DOHH2 (cell line): ENCODE data around the gene CASP9.

Experiments used
- H3F3A ChIP-seq: fragments of 200-600 bp; sonication (generic), shearing (Covaris generic); 2 replicates; pipeline ENCODE4 v1.6.0; 2016; ENCODE audit warnings: antibody characterized with exemption, mild to moderate bottlenecking; ENCODE audit not compliant: control insufficient read depth, insufficient read depth
- H3K27ac ChIP-seq: fragments of 200-600 bp; sonication (generic); 2 replicates; pipeline ENCODE4 v1.5.1; 2014; ENCODE audit warnings: low read depth, mild to moderate bottlenecking, low read length, moderate library complexity
- H3K27me3 ChIP-seq: fragments of 200-600 bp; sonication (generic); 2 replicates; pipeline ENCODE4 v1.6.1; 2014; ENCODE audit warnings: mild to moderate bottlenecking, low read length, mixed read lengths; ENCODE audit not compliant: control insufficient read depth
- H3K36me3 ChIP-seq: fragments of 200-600 bp; sonication (generic); 2 replicates; pipeline ENCODE4 v1.6.1; 2014; ENCODE audit warnings: mild to moderate bottlenecking, low read length, moderate library complexity, mixed read lengths; ENCODE audit not compliant: control insufficient read depth
- H3K4me1 ChIP-seq: fragments of 200-600 bp; sonication (generic); 2 replicates; pipeline ENCODE4 v1.6.1; 2014; ENCODE audit warnings: mild to moderate bottlenecking, low read length, mixed read lengths; ENCODE audit not compliant: control insufficient read depth
- H3K4me2 ChIP-seq: fragments of 200-600 bp; sonication (generic); 2 replicates; pipeline ENCODE4 v1.6.0; 2014; ENCODE audit warnings: mild to moderate bottlenecking, low read length, moderate library complexity
- H3K4me3 ChIP-seq: fragments of 200-600 bp; sonication (generic); 2 replicates; pipeline ENCODE4 v1.5.1; 2014; ENCODE audit warnings: mild to moderate bottlenecking, low read length, mixed read lengths
- H3K79me2 ChIP-seq: fragments of 200-600 bp; sonication (generic); 2 replicates; pipeline ENCODE4 v1.6.1; 2014; ENCODE audit warnings: mild to moderate bottlenecking, low read length, mixed read lengths; ENCODE audit not compliant: control insufficient read depth
- H3K9me2 ChIP-seq: fragments of 200-600 bp; sonication (generic); replicated peaks from 2 replicates; pipeline ENCODE4 v1.6.1; 2014; ENCODE audit warnings: mild to moderate bottlenecking, low read length, mixed read lengths; ENCODE audit not compliant: control insufficient read depth
- H3K9me3 ChIP-seq: fragments of 200-600 bp; sonication (generic); 2 replicates; pipeline ENCODE4 v1.6.1; 2014; ENCODE audit warnings: antibody characterized with exemption, low read length, mixed read lengths; ENCODE audit not compliant: control insufficient read depth, insufficient read depth
- H4K20me1 ChIP-seq: fragments of 200-600 bp; sonication (generic); 2 replicates; pipeline ENCODE4 v1.6.0; 2014; ENCODE audit warnings: low read depth, mild to moderate bottlenecking, antibody characterized with exemption, low read length, moderate library complexity; ENCODE audit not compliant: control insufficient read depth, insufficient read depth
- CTCF ChIP-seq: fragments of 200-600 bp; sonication (generic); IDR thresholded peaks from one replicate; pipeline ENCODE4 v1.5.1; 2014; ENCODE audit warnings: antibody characterized with exemption, mild to moderate bottlenecking, low read depth, low read length; ENCODE audit not compliant: poor library complexity, severe bottlenecking
- EZH2phosphoT487 ChIP-seq: fragments of 200-600 bp; sonication (generic); IDR thresholded peaks from 2 replicates; pipeline ENCODE4 v1.6.1; 2017; ENCODE audit warnings: borderline replicate concordance, mild to moderate bottlenecking, antibody characterized with exemption, low read length, moderate library complexity, mixed read lengths

The CASP9 gene

DNA sequence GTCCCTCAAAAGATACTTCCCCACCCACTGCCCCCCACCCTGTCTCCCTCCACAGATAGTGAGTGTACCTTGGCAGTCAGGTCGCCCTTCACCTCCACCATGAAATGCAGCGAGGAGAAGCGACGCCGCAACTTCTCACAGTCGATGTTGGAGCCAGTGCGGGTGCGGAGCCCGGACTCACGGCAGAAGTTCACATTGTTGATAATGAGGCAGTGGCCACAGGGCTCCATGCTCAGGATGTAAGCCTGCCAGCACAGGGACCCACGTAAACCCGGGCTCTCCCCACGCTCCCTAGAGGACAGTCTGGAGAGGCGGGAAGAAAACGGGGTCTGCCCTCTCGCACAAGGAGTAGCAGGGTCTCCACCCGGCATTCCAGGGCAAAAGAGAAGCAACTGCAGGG lies 17.2 kb downstream of the CASP9 start:
- Histone ChIP-seq H3K4me2 (no peak overlapping the region), H3K36me3 (no peaks in the 10 kb centered on the region), H3K9me2 (no peaks in the 10 kb centered on the region), H3K79me2 (no peaks in the 10 kb centered on the region), H3K4me3 (no peak overlapping the region), H3F3A (no peaks in the 10 kb centered on the region), H3K27me3 (no peaks in the 10 kb centered on the region), H3K27ac (no peak overlapping the region), H4K20me1 (no peaks in the 10 kb centered on the region), H3K4me1 (peaks cover 15% of the 10 kb centered on the region), H3K9me3 (no peaks in the 10 kb centered on the region)
- no peak for TF ChIP-seq EZH2phosphoT487
- TF ChIP-seq CTCF = no peak

- Histone ChIP-seq H3K27ac (no peak overlapping the region), H3K4me2 (no peak overlapping the region), H3K9me3 (no peaks in the 10 kb centered on the region), H3K79me2 (no peaks in the 10 kb centered on the region), H4K20me1 (no peaks in the 10 kb centered on the region), H3F3A (no peaks in the 10 kb centered on the region), H3K4me3 (no peak overlapping the region), H3K27me3 (no peaks in the 10 kb centered on the region), H3K36me3 (no peaks in the 10 kb centered on the region), H3K9me2 (no peaks in the 10 kb centered on the region), H3K4me1 (peaks cover 15% of the 10 kb centered on the region)
- no peak for TF ChIP-seq EZH2phosphoT487
- TF ChIP-seq CTCF = no peak
Observed at GRCh38 chr1:15504436-15504835, 19.6 kb downstream of the CASP9 start.

- peak; percentile 69 for TF ChIP-seq CTCF
- TF ChIP-seq EZH2phosphoT487 = no peak
- Histone ChIP-seq H3K9me2 (no peaks in the 10 kb centered on the region), H3K4me3 (no peak overlapping the region), H3K27ac (no peak overlapping the region), H3K9me3 (no peaks in the 10 kb centered on the region), H3K79me2 (no peaks in the 10 kb centered on the region), H4K20me1 (no peaks in the 10 kb centered on the region), H3F3A (no peaks in the 10 kb centered on the region), H3K27me3 (no peaks in the 10 kb centered on the region), H3K4me1 (no peaks in the 10 kb centered on the region), H3K4me2 (no peak overlapping the region), H3K36me3 (no peaks in the 10 kb centered on the region)
Observed at GRCh38 chr1:15501208-15502032, 22.6 kb downstream of the CASP9 start.
